ENCODE data around the gene POLR3K.
"Not testable (repeated sequence)": the region's sequence is repeated elsewhere in the genome, so short reads cannot be mapped to it uniquely, and the experiment has no call there.

DNA sequence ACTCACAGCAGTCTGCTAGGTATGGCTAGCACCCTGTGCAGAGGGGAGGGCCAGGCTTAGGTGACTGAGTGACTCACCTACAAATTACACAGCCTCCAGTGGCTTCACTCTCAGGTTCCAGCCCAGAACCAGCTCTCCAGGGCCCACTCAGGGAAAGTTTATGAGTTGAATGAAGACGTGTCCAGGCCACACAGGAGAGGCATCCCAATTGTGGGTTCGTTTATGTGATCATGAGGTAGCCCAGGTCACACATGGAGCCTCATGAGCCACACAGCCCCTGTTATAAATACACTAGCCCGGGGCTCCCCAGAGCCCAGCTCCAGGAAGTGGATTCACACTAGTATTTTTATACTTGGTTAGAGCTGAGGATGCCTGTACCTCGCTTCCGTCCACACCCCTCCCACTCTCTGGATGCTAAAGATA, 27.5 kb downstream of the POLR3K start:
- TF ChIP-seq, protein P1, sequence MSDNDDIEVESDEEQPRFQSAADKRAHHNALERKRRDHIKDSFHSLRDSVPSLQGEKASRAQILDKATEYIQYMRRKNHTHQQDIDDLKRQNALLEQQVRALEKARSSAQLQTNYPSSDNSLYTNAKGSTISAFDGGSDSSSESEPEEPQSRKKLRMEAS (IDR thresholded peaks at IDR 0.05): not testable (repeated sequence)
- TF ChIP-seq SP1 (IDR thresholded peaks at IDR 0.05): not testable (repeated sequence)
- TF ChIP-seq, protein P2, sequence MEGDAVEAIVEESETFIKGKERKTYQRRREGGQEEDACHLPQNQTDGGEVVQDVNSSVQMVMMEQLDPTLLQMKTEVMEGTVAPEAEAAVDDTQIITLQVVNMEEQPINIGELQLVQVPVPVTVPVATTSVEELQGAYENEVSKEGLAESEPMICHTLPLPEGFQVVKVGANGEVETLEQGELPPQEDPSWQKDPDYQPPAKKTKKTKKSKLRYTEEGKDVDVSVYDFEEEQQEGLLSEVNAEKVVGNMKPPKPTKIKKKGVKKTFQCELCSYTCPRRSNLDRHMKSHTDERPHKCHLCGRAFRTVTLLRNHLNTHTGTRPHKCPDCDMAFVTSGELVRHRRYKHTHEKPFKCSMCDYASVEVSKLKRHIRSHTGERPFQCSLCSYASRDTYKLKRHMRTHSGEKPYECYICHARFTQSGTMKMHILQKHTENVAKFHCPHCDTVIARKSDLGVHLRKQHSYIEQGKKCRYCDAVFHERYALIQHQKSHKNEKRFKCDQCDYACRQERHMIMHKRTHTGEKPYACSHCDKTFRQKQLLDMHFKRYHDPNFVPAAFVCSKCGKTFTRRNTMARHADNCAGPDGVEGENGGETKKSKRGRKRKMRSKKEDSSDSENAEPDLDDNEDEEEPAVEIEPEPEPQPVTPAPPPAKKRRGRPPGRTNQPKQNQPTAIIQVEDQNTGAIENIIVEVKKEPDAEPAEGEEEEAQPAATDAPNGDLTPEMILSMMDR (IDR thresholded peaks at IDR 0.05; ENCODE audit: low read depth, low read length, missing input control): not testable (repeated sequence)

Measured in liver (tissue), 3 donors.